GM21367 (cell line): ENCODE data around the gene DNAL4.

Source experiments
- ATAC-seq: cut with Tn5 transposase; IDR thresholded peaks from one replicate; pipeline ENCODE4 v1.9.1; 2021; ENCODE audit not compliant: unreplicated experiment

DNAL4 gene

GRCh38 chr22:38741576-38741975 is 52.4 kb downstream of the DNAL4 start:
- ATAC-seq, result no peak

GRCh38 chr22:38741166-38741565 is 52.8 kb downstream of the DNAL4 start:
- no peak for ATAC-seq

GRCh38 chr22:38740754-38741153 is 53.2 kb downstream of the DNAL4 start:
- no peak for ATAC-seq

GRCh38 chr22:38740116-38740723 is 53.7 kb downstream of the DNAL4 start:
- ATAC-seq, result no peak

- ATAC-seq, result no peak
These were observed 54.5 kb downstream of the DNAL4 start for GRCh38 chr22:38739300-38740055.

GRCh38 chr22:38738475-38739070 is 55.4 kb downstream of the DNAL4 start:
- ATAC-seq, result no peak

GRCh38 chr22:38737302-38738060 is 56.5 kb downstream of the DNAL4 start:
- no peak for ATAC-seq

GRCh38 chr22:38736257-38736570 is 57.7 kb downstream of the DNAL4 start:
- ATAC-seq, result no peak

GRCh38 chr22:38735465-38736256 is 58.3 kb downstream of the DNAL4 start:
- ATAC-seq, result no peak

- ATAC-seq, result no peak
These were observed 58.8 kb downstream of the DNAL4 start for GRCh38 chr22:38735126-38735464.

- ATAC-seq, result no peak
These were observed 59.4 kb downstream of the DNAL4 start for GRCh38 chr22:38734421-38735100.

- ATAC-seq, result no peak
These were observed 60.1 kb downstream of the DNAL4 start for GRCh38 chr22:38733724-38734381.

GRCh38 chr22:38733329-38733723 is 60.6 kb downstream of the DNAL4 start:
- ATAC-seq, result no peak

GRCh38 chr22:38732251-38732815 is 61.6 kb downstream of the DNAL4 start:
- no peak for ATAC-seq

GRCh38 chr22:38731703-38732161 is 62.2 kb downstream of the DNAL4 start:
- no peak for ATAC-seq

- ATAC-seq, result no peak
These were observed 63.5 kb downstream of the DNAL4 start for GRCh38 chr22:38730411-38730871.

- ATAC-seq, result no peak
These were observed 64.0 kb downstream of the DNAL4 start for GRCh38 chr22:38729946-38730345.

GRCh38 chr22:38728871-38729796 is 64.8 kb downstream of the DNAL4 start:
- ATAC-seq, result no peak
